BE2C (cell line): ENCODE results near the gene EBF3.

Experiments
- DNase-seq: peaks from one replicate; pipeline ENCODE4 v3.0.0-alpha.2; 2020
- H3K27me3 ChIP-seq: fragments of 250-450 bp; sonication (Bioruptor Pico); 2 replicates; pipeline ENCODE4 v1.5.1; 2020; ENCODE audit warnings: mild to moderate bottlenecking
- H3K36me3 ChIP-seq: fragments of 250-450 bp; sonication (Bioruptor Pico); 2 replicates; pipeline ENCODE4 v1.5.1; 2020; ENCODE audit warnings: mild to moderate bottlenecking
- H3K4me1 ChIP-seq: fragments of 250-450 bp; sonication (Bioruptor Pico); 2 replicates; pipeline ENCODE4 v1.5.1; 2020
- H3K4me3 ChIP-seq: 2 replicates; pipeline ENCODE4 v1.5.1; 2011; ENCODE audit warnings: low read depth, low read length
- H3K9me3 ChIP-seq: fragments of 250-450 bp; sonication (Bioruptor Pico); 2 replicates; pipeline ENCODE4 v1.5.1; 2020
- TF ChIP-seq, protein P1 (sequence below): IDR thresholded peaks from 2 replicates; pipeline ENCODE4 v1.5.1; 2012; ENCODE audit warnings: mild to moderate bottlenecking, low read depth, low read length

Gene EBF3

DNA sequence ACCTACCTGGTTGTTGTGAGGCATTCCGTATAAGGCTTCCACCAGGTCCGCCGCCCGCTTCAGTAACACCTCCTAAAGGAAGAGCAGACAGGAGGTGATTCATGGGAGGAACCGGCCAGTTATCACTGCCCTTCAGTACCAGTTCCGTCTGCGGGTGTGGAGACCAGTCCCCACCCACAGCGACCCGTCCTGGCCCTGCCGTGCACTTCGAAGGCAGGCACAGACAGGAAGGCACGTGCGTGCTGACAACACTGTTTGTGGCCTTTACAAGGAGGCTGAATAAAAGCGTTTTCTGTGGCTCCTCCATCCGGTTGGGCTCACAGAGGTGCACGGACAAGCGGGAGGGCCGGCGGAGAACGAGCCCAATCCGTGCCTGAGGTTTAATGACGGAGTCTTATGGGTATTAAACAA lies 120.9 kb downstream of the EBF3 start:
- Histone ChIP-seq H3K4me1 (no peaks in the 10 kb centered on the region), H3K36me3 (peaks cover 48% of the 10 kb centered on the region), H3K9me3 (no peaks in the 10 kb centered on the region), H3K4me3 (no peak overlapping the region), H3K27me3 (no peaks in the 10 kb centered on the region)
- TF ChIP-seq, protein P1, sequence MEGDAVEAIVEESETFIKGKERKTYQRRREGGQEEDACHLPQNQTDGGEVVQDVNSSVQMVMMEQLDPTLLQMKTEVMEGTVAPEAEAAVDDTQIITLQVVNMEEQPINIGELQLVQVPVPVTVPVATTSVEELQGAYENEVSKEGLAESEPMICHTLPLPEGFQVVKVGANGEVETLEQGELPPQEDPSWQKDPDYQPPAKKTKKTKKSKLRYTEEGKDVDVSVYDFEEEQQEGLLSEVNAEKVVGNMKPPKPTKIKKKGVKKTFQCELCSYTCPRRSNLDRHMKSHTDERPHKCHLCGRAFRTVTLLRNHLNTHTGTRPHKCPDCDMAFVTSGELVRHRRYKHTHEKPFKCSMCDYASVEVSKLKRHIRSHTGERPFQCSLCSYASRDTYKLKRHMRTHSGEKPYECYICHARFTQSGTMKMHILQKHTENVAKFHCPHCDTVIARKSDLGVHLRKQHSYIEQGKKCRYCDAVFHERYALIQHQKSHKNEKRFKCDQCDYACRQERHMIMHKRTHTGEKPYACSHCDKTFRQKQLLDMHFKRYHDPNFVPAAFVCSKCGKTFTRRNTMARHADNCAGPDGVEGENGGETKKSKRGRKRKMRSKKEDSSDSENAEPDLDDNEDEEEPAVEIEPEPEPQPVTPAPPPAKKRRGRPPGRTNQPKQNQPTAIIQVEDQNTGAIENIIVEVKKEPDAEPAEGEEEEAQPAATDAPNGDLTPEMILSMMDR = no peak
- DNase-seq = no peak

DNA sequence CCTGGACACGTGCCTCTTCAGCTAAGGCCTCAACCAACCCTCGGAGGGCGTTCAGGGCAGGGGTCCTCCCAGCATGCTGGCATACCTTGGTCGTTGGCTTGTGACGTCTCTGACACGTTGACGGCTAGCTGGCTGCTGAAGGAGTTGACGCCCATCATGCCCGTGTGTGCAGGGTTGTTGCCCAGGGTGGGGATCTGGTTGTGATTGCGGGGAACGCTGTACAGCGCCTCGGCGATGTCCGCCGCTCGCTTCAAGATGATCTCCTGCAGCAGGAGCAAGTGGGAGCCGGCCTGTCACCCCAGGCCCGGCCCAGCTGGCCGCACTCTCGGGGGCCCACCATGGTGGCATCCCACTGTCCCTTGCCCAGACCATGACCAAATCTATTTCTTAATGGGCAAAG lies 122.0 kb downstream of the EBF3 start:
- DNase-seq = no peak
- TF ChIP-seq, protein P1 = no peak
- Histone ChIP-seq H3K9me3 (no peaks in the 10 kb centered on the region), H3K4me3 (no peak overlapping the region), H3K27me3 (no peaks in the 10 kb centered on the region), H3K4me1 (no peaks in the 10 kb centered on the region), H3K36me3 (peaks cover 43% of the 10 kb centered on the region)

DNA sequence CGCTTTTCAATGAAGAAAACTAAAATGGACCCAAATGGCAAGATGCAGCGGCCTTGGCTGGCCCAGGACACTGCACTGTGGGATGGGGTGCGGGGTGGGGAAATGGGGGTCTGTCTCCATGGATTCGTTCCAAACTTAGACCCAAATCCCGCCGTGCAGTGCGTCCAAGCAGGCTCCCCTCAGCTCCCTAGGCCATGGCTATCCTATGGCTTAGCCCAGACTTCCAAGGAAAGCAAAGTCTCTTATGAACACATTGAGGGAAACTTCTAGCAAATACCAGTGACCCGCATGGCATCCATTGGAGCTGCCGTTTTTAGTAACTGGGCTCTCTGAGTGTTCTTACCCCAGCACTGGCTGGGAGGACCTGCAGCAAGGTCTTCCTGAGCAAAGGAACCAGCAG lies 122.5 kb downstream of the EBF3 start:
- no peaks in the 10 kb centered on the region for H3K27me3 ChIP-seq
- H3K9me3 ChIP-seq = no peaks in the 10 kb centered on the region
- no peak for DNase-seq
- TF ChIP-seq, protein P1 = no peak
- H3K4me1 ChIP-seq = no peaks in the 10 kb centered on the region
- no peak overlapping the region for H3K4me3 ChIP-seq
- peaks cover 43% of the 10 kb centered on the region for H3K36me3 ChIP-seq

DNA sequence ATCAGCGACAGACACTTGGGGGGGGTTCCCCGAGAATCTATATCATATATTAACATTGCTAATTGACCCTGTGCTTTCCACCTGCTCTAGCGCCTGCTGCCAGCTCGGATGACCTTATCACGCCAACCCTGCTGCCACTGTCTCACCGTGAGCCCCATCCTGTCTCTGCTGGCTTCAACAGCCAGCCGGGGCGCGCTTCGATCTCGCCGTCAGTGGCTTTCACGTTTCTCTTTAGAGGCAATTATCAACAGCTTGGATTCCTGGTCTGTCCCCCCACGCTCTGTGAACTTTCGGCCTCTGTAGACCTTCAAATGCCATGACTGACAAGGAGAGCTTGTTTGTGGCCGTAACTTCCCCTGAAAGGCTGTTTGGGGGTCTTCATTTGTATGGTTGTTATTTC lies 123.0 kb downstream of the EBF3 start:
- H3K36me3 ChIP-seq = peaks cover 43% of the 10 kb centered on the region
- DNase-seq = no peak
- no peaks in the 10 kb centered on the region for H3K4me1 ChIP-seq
- TF ChIP-seq, protein P1 = no peak
- no peaks in the 10 kb centered on the region for H3K9me3 ChIP-seq
- no peaks in the 10 kb centered on the region for H3K27me3 ChIP-seq
- no peak overlapping the region for H3K4me3 ChIP-seq

DNA sequence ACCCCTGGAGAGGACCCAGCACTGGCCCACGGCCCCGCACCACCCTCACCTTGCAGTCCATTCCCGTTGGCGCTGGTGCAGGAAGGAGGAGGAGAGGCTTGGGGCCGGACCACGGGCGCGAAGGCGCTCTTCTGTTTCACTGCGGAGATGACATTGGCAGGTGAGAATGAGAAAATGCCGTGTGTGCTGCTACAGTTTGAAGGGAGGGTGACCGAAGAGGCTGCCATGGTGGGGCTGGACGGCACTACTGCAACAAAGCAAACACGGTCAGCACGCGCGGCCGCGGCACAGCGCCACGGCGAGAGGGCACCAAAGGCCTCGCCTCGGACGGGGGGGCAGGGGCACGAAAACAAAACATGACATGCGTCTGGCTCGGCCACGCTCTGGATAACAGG lies 123.9 kb downstream of the EBF3 start:
- TF ChIP-seq, protein P1 = no peak

DNA sequence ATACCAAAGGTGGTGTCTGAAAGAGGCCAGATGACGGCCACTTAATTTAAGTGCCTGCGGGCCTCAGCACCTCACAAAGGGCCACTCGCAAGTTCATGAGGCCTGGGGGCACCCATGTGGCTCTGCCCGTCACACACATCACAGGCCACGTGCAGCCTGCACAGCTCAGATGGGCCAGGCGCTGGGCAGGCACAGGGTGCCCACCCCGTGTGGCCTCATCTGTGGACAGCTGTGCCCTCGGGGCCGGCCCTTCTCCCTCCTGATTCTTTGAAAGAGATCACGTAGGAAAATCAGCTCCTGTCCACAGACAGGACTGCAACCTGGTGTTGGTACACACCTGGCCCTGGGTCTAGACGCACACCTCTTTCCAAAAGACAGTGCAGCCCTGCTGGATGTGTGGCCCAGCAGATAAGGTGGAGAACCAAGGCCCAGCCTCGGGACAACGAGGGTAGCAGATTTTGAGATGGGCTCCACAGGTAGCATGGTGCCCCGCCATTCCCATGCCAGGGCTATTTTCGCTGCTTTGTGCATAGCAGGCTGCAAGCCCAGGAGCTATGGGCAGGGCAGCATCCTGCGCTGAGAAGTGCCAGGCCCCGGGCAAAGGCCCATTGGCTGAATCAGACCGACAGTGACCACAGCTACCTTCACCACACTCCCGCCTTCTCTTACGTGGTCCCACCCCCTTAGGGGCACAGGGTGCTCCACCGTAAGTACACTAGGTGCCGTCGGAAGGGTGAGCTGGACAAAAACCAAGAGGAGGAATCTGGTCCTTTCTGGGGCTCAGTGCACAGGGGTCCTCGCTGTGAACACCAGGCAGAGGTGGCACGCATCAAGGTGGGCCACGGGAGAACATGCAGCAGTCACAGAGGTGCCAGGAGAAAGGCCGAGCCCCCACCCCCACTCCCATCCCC lies 124.5 kb downstream of the EBF3 start:
- no peak overlapping the region for H3K4me3 ChIP-seq
- H3K4me1 ChIP-seq = no peaks in the 10 kb centered on the region
- no peaks in the 10 kb centered on the region for H3K9me3 ChIP-seq
- H3K36me3 ChIP-seq = peaks cover 43% of the 10 kb centered on the region
- no peak for DNase-seq
- TF ChIP-seq, protein P1 = no peak
- H3K27me3 ChIP-seq = no peaks in the 10 kb centered on the region

More for the DNA sequence above, 123.9 kb downstream of the EBF3 start:
- Histone ChIP-seq H3K27me3 (no peaks in the 10 kb centered on the region), H3K36me3 (peaks cover 43% of the 10 kb centered on the region), H3K4me1 (no peaks in the 10 kb centered on the region), H3K9me3 (no peaks in the 10 kb centered on the region), H3K4me3 (no peak overlapping the region)
- no peak for DNase-seq
